Measurements from ENCODE around the gene TUBG1.
"Not testable (repeated sequence)": the region's sequence is repeated elsewhere in the genome, so short reads cannot be mapped to it uniquely, and the experiment has no call there.

Gene TUBG1

DNA sequence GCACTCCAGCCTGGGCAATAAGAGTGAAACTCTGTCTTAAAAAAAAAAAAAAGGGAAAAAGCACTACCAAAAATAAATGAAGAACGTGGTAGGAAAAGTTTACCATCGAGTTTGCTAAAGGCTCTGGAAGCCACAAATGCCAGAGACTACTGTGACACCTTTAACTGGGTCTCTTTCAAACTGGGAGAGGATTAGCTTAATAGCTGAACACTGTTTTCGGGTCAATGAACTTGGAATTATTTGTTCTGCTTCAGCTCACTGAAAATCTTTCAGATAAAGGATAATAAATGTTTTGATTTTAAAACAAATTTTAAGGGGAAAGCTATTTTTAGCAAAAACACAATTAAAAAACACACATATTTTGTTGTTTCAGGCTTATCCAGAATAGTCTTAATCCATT lies 1.7 kb upstream of the TUBG1 start:
- Histone ChIP-seq H3K4me3 (ENCODE audit: low read length) (peak overlapping the region; percentile 96), H3F3A (ENCODE audit: insufficient read depth, low read length) (peaks cover 7% of the 10 kb centered on the region; the same call in 1 of the 2 replicates), H3K4me2 (ENCODE audit: low read depth, low read length) (peak overlapping the region; percentile 81), H3K9me3 (replicated peaks; ENCODE audit: insufficient read depth, low read length) (no peaks in the 10 kb centered on the region), H2AFZ (ENCODE audit: low read length) (no peak overlapping the region), H4K20me1 (ENCODE audit: insufficient read depth, low read length) (0 out of 2 replicates have a peak, but pooled peaks cover 4% of the 10 kb centered on the region), H3K36me3 (replicated peaks; ENCODE audit: insufficient read depth, low read length) (no peaks in the 10 kb centered on the region), H3K79me2 (ENCODE audit: low read length) (peaks cover 91% of the 10 kb centered on the region), H3K9me2 (replicated peaks; ENCODE audit: insufficient read depth, low read length) (no peaks in the 10 kb centered on the region), H3K9ac (ENCODE audit: low read length) (peak overlapping the region; percentile 79), H3K27me3 (replicated peaks; ENCODE audit: insufficient read depth, low read length) (no peaks in the 10 kb centered on the region), H3K27ac (ENCODE audit: low read length) (no peak overlapping the region), H3K4me1 (ENCODE audit: low read length) (peaks cover 7% of the 10 kb centered on the region; the same call in 1 of the 2 replicates)
- TF ChIP-seq EZH2 (optimal IDR thresholded peaks at IDR 0.05; ENCODE audit: low read depth, low read length) = no peak
- TF ChIP-seq, protein P1, sequence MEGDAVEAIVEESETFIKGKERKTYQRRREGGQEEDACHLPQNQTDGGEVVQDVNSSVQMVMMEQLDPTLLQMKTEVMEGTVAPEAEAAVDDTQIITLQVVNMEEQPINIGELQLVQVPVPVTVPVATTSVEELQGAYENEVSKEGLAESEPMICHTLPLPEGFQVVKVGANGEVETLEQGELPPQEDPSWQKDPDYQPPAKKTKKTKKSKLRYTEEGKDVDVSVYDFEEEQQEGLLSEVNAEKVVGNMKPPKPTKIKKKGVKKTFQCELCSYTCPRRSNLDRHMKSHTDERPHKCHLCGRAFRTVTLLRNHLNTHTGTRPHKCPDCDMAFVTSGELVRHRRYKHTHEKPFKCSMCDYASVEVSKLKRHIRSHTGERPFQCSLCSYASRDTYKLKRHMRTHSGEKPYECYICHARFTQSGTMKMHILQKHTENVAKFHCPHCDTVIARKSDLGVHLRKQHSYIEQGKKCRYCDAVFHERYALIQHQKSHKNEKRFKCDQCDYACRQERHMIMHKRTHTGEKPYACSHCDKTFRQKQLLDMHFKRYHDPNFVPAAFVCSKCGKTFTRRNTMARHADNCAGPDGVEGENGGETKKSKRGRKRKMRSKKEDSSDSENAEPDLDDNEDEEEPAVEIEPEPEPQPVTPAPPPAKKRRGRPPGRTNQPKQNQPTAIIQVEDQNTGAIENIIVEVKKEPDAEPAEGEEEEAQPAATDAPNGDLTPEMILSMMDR (IDR thresholded peaks at IDR 0.05; ENCODE audit: low read length) = no peak
- no peak for TF ChIP-seq EZH2phosphoT487 (IDR thresholded peaks at IDR 0.05; ENCODE audit: low read length)
- DNase-seq = no peak

DNA sequence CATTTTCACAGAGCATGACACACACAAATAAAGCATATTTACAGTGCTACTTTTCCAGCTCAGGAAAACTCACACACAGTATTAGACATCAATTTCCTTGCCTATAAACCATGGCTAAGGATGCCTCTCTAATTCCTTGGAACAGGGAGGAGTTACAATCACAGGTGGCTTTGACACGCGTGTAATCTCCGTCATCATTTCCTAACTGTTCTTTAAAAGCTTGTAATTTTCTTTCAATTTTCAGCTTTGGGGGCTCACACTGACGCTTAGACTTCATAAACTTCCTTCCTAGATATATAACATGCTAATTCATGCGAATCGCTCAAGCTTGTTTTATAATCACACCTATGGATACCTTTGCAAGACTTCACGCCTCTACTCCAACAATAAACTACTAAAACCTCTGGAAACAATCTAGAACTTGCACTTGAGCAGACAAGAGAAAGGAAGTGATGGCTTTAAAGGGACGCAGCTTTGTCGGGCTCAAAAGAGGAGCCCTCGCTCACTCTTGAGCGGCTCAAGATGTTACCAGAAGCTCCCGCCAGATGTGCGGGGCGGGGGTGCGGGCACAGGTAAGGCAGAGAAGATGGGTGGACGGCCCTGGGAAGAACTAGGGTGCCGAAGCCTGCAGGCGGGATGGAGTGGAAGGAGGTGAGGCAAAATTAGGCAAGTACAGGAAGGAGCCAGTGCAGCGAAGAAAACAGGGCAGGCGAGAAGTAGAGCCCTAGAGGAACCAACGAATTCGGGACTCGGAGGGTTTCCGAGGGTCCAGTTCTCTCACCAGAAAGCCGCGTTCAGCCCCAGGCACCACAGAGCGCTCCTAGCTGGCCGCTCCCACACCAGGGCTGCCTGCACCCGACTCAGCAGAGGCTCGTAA lies 940 bp upstream of the TUBG1 start:
- peak overlapping the region; percentile 64 for H3K27ac ChIP-seq (ENCODE audit: low read length)

DNA sequence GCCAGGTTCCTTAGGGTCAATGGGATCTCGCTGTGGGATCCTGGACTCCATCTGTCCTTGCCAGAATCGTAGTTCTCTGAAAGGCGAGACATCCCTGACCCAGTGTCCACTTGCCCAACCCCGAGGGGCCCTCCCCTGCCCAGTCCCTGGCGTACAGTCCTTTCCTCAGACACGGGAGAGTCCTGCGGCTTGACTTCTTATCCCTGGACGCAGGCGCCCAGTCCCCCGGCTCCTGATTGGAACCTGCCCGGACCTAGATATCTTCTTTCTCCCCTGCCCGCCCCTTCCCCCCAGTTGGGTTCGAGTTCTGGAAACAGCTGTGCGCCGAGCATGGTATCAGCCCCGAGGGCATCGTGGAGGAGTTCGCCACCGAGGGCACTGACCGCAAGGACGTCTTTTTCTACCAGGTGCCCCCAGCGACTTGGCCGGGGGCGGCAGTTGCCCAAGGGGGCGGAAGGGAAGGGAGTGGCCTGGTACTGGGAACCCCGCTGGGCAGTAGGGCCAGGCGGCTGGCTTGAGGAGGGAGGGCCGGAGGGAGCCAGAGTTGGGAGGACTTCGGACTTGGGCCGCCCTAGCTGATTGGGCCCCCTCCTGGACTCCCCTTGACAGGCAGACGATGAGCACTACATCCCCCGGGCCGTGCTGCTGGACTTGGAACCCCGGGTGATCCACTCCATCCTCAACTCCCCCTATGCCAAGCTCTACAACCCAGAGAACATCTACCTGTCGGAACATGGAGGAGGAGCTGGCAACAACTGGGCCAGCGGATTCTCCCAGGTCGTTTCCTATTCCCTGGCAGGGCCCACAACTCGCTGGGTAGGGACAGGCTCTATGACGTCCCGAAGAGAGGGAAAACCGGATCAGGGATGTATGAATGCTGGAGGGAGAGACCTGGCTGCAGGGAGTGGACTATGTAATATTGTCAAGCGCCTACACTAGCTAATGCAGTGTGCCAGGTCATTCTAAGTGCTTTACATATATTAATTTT lies 625 bp downstream of the TUBG1 start:
- Histone ChIP-seq H3K4me3 (ENCODE audit: low read length) (peak overlapping the region; percentile 96), H3K4me2 (ENCODE audit: low read depth, low read length) (peak overlapping the region; percentile 93), H3K27ac (ENCODE audit: low read length) (peak overlapping the region; percentile 79), H2AFZ (ENCODE audit: low read length) (peak overlapping the region; percentile 83), H3K79me2 (ENCODE audit: low read length) (peaks cover 86% of the 10 kb centered on the region), H3K9ac (ENCODE audit: low read length) (peak overlapping the region; percentile 95)
- not testable (repeated sequence) for H3K27me3 ChIP-seq (replicated peaks; ENCODE audit: insufficient read depth, low read length); H4K20me1 ChIP-seq (ENCODE audit: insufficient read depth, low read length); H3F3A ChIP-seq (ENCODE audit: insufficient read depth, low read length); H3K4me1 ChIP-seq (ENCODE audit: low read length); H3K9me2 ChIP-seq (replicated peaks; ENCODE audit: insufficient read depth, low read length); H3K9me3 ChIP-seq (replicated peaks; ENCODE audit: insufficient read depth, low read length); H3K36me3 ChIP-seq (replicated peaks; ENCODE audit: insufficient read depth, low read length)
- peak; percentile 47 for DNase-seq

More for the DNA sequence above, 940 bp upstream of the TUBG1 start:
- H3K4me3 ChIP-seq (ENCODE audit: low read length) = peak overlapping the region; percentile 96
- H4K20me1 ChIP-seq (ENCODE audit: insufficient read depth, low read length) = no peaks in the 10 kb centered on the region
- peaks cover 7% of the 10 kb centered on the region; the same call in 1 of the 2 replicates for H3F3A ChIP-seq (ENCODE audit: insufficient read depth, low read length)
- no peaks in the 10 kb centered on the region for H3K27me3 ChIP-seq (replicated peaks; ENCODE audit: insufficient read depth, low read length)
- TF ChIP-seq EZH2 (optimal IDR thresholded peaks at IDR 0.05; ENCODE audit: low read depth, low read length) (no peak), EZH2phosphoT487 (IDR thresholded peaks at IDR 0.05; ENCODE audit: low read length) (no peak)
- TF ChIP-seq, protein P1 (IDR thresholded peaks at IDR 0.05; ENCODE audit: low read length) = no peak; the same call in 1 of the 2 replicates
- no peaks in the 10 kb centered on the region for H3K9me3 ChIP-seq (replicated peaks; ENCODE audit: insufficient read depth, low read length)
- peak; percentile 34 for DNase-seq
- peaks cover 7% of the 10 kb centered on the region; the same call in 1 of the 2 replicates for H3K4me1 ChIP-seq (ENCODE audit: low read length)
- peak overlapping the region; percentile 79 for H3K9ac ChIP-seq (ENCODE audit: low read length)
- peaks cover 91% of the 10 kb centered on the region for H3K79me2 ChIP-seq (ENCODE audit: low read length)
- no peaks in the 10 kb centered on the region for H3K9me2 ChIP-seq (replicated peaks; ENCODE audit: insufficient read depth, low read length)
- H3K36me3 ChIP-seq (replicated peaks; ENCODE audit: insufficient read depth, low read length) = no peaks in the 10 kb centered on the region
- peak overlapping the region; percentile 52; the same call in 1 of the 2 replicates for H2AFZ ChIP-seq (ENCODE audit: low read length)
- H3K4me2 ChIP-seq (ENCODE audit: low read depth, low read length) = peak overlapping the region; percentile 81

Measured in MM.1S (cell line).